SHP77 treated with DMSO at 0.1 percent for 48 hours (cell line): ENCODE measurements around the gene MNX1.

ENCODE experiments used
- DNase-seq: peaks from one replicate; lab custom pipeline; 2025; lab: John Stamatoyannopoulos, UW

The MNX1 gene

GRCh38 chr7:157010588-157011332 lies at the start of gene MNX1:
Gene MNX1 (minus strand): TSS chr7:157010663. CDS start chr7:157010350, 313 bp downstream.
- DNase-seq, result peak; percentile 55

GRCh38 chr7:157059534-157059933 lies 49.1 kb upstream of the MNX1 start:
- DNase-seq, result no peak

GRCh38 chr7:157058701-157059100 lies 48.2 kb upstream of the MNX1 start:
- DNase-seq, result no peak

GRCh38 chr7:157058068-157058467 lies 47.6 kb upstream of the MNX1 start:
- no peak for DNase-seq

GRCh38 chr7:157056957-157057902 lies 46.8 kb upstream of the MNX1 start:
- DNase-seq, result no peak

GRCh38 chr7:157056246-157056645 lies 45.8 kb upstream of the MNX1 start:
- DNase-seq, result no peak

GRCh38 chr7:157054927-157055326 lies 44.5 kb upstream of the MNX1 start:
- DNase-seq, result no peak

GRCh38 chr7:157053118-157053517 lies 42.7 kb upstream of the MNX1 start:
- DNase-seq, result no peak

GRCh38 chr7:157047148-157047547 lies 36.7 kb upstream of the MNX1 start:
- DNase-seq, result no peak

GRCh38 chr7:157046681-157047080 lies 36.2 kb upstream of the MNX1 start:
- no peak for DNase-seq

GRCh38 chr7:157044943-157045660 lies 34.6 kb upstream of the MNX1 start:
- no peak for DNase-seq

GRCh38 chr7:157044147-157044687 lies 33.8 kb upstream of the MNX1 start:
- DNase-seq, result no peak

- no peak for DNase-seq
These were observed 33.3 kb upstream of the MNX1 start for GRCh38 chr7:157043745-157044144.

- no peak for DNase-seq
These were observed 31.2 kb upstream of the MNX1 start for GRCh38 chr7:157041514-157042277.

- DNase-seq, result no peak
These were observed 30.5 kb upstream of the MNX1 start for GRCh38 chr7:157041004-157041403.

GRCh38 chr7:157037635-157038034 lies 27.2 kb upstream of the MNX1 start:
- no peak for DNase-seq

- no peak for DNase-seq
These were observed 26.6 kb upstream of the MNX1 start for GRCh38 chr7:157037028-157037427.

- DNase-seq, result no peak
These were observed 25.5 kb upstream of the MNX1 start for GRCh38 chr7:157035979-157036378.

GRCh38 chr7:157035302-157035701 lies 24.8 kb upstream of the MNX1 start:
- DNase-seq, result no peak

GRCh38 chr7:157033483-157034473 lies 23.3 kb upstream of the MNX1 start:
- no peak for DNase-seq
